SK-N-SH (cell line): ENCODE results near the gene DENND1A.

Experiments
- CTCF ChIP-seq: fragments of 200-600 bp; sonication (generic); IDR thresholded peaks from 2 replicates; pipeline ENCODE4 v1.6.1; 2017; ENCODE audit warnings: antibody characterized with exemption, mild to moderate bottlenecking, moderate library complexity
- GABPA ChIP-seq: IDR thresholded peaks from 2 replicates; pipeline ENCODE4 v1.4.0; 2012; ENCODE audit warnings: low read depth, mild to moderate bottlenecking
- GATA2 ChIP-seq: sonication (generic); formaldehyde crosslinking; IDR thresholded peaks from 2 replicates; pipeline ENCODE4 v1.5.0; 2020; ENCODE audit warnings: mild to moderate bottlenecking, missing genetic modification reagents
- REST ChIP-seq: IDR thresholded peaks from 2 replicates; pipeline ENCODE4 v1.6.1; 2012; ENCODE audit warnings: mild to moderate bottlenecking, low read depth, low read length, moderate library complexity

- TF ChIP-seq GATA2 (CRISPR knock-in tag): no peak
- TF ChIP-seq CTCF: no peak
- TF ChIP-seq GABPA: no peak
- no peak for TF ChIP-seq REST
Observed at GRCh38 chr9:123640792-123641222, 289.1 kb downstream of the DENND1A start.
